RCC 7860 (cell line): ENCODE results near the gene NDUFS4.
"Not testable (repeated sequence)": the region's sequence is repeated elsewhere in the genome, so short reads cannot be mapped to it uniquely, and the experiment has no call there.

ENCODE experiments used
- DNase-seq: peaks from one replicate; pipeline ENCODE4 v3.0.0-alpha.2; 2015; ENCODE audit warnings: low spot score
- FAIRE-seq: peaks from 2 replicates; lab custom pipeline; 2012; peaks lifted over from hg19 to GRCh38; lab: Jason Lieb, UNC

NDUFS4 gene

DNA sequence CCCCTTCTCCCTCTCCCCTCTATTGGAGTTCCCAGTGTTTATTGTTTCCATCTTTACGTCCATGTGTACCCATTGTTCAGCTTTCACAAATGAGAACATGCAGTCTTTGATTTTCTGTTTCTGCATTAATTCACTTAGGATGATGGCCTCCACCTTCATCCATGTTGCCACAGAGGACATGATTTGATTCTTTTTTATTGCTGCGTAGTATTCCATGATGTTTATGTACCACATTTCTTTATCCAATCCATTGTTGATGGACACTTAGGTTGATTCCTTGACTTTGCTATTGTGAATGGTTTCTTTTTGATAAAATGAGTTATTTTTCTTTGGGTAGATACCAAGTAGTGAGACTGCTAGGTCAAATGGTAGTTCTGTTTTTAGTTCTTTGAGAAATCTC is 88.9 kb downstream of the NDUFS4 start:
- FAIRE-seq (no peak), DNase-seq (no peak)

- not testable (repeated sequence) for DNase-seq, FAIRE-seq
Measured at GRCh38 chr5:53660573-53660972, 100.1 kb downstream of the NDUFS4 start.

- DNase-seq, FAIRE-seq: not testable (repeated sequence)
Measured at GRCh38 chr5:53665313-53665712, 104.9 kb downstream of the NDUFS4 start.

DNA sequence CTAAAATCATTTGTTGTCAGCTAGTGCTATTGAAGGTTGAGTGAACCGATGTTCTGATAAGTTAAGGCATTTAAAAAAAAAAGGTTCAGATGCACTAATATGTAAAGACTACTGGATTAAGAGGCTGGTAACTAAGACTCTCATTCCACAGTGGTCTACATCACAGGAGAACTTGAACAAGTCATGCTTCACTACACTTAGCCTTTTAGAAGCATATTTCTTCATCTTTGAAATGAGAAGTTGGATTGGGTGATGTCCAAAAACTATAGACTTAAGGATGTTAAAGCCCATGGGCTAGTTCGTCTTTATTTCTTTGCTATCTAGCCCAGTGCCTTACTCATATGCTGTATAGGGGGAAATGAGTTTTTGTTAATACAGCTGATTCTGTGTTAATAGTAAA is 107.2 kb downstream of the NDUFS4 start:
- FAIRE-seq (no peak), DNase-seq (no peak)

DNA sequence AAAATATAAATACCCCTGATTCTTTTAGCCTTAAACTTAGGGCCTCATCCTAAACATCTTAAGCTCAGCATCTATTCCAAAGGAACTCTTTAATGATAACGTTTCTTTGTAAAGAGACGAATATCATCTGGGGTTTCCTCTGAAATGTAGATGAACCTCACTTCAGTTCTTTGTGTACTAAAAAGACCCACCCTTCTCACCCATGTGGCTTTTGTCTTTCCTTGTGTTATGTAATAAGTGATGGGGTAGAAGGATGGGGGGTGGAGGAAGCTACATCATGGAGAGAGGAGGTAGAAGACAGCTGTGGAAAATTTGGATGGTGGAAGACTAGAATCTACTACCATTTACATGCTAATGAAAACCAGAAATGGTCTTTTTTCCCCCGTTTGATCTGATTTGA is 111.0 kb downstream of the NDUFS4 start:
- FAIRE-seq = no peak

GRCh38 chr5:53674121-53674520 is 113.7 kb downstream of the NDUFS4 start:
- FAIRE-seq = no peak
- no peak for DNase-seq

More for the DNA sequence above, 111.0 kb downstream of the NDUFS4 start:
- no peak for DNase-seq

DNA sequence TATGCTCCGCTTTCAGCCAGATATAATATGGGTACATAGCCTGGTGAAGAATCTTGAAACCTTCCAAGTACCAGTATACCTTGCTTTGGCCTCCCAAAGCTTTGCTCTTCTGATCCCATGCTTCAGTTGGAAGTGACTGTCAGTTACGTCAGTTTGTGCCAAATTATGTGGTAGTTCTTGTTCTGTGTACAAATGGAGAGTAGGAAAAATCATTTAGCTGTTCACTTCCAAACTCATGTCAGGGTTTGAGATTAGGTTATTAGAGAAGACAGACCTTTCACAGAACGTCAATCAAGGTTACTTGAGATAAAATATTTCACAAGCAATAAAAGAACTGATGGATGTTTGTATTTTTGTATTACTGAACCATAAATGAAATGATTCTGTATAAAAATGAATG is 117.2 kb downstream of the NDUFS4 start:
- no peak for FAIRE-seq

DNA sequence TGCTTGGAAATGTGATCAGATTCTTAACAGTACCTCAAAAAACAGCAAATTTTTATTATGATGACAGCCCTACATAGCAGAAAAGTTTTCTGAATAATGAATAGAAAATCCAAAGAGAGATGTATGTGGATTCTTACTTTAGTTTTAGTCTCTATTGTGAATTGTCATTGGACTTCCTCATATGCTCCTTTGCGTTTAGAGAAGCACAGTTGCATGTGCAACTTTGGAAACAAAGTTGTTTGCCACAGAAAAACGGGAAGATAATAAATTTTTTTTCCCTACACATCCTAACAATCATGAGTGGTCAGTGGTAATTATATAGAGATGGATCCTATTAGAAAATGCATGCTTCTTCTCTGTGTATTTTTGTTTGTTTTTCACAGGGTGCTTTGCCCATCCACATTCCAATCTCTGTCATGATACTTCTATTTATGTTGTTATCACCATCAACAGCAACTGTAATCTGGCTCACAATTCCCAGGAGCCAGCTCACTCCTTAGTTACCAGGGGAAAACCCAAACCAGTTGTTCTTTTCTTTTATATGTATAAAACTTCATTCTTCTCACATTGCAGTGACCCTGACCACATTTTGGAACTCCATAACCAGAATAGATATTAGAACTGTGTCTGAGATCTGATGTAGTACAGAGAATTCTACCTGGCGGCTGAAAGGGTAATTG is 118.7 kb downstream of the NDUFS4 start:
- FAIRE-seq (no peak), DNase-seq (no peak)

More for the DNA sequence above, 117.2 kb downstream of the NDUFS4 start:
- no peak for DNase-seq

- DNase-seq = no peak
- no peak for FAIRE-seq
Measured at GRCh38 chr5:53681079-53681478, 120.6 kb downstream of the NDUFS4 start.

- no peak for FAIRE-seq
- DNase-seq = no peak
Measured at GRCh38 chr5:53691014-53691413, 130.6 kb downstream of the NDUFS4 start.

DNA sequence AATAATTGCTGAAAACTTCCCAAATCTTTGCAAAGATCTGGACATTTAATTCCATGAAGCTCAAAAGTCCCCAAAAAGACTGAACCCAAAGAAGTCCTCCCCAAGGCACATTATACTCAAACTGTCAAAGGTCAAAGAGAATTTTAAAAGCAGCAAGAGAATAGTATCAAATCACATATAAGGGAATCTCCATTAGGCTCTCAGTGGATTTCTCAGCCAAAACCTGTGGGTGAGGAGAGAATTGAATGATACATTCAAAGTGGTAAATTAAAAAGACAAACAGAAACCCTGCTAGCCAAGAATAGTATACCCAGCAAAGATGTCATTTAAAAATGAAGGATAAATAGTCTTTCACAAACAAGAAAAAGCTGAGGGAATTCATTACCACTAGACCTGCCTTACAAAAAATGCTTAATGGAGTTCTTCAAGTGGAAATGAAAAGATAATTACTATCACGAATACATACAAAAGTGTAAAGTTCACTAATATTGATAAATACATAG is 134.1 kb downstream of the NDUFS4 start:
- no peak for DNase-seq
- no peak for FAIRE-seq

DNA sequence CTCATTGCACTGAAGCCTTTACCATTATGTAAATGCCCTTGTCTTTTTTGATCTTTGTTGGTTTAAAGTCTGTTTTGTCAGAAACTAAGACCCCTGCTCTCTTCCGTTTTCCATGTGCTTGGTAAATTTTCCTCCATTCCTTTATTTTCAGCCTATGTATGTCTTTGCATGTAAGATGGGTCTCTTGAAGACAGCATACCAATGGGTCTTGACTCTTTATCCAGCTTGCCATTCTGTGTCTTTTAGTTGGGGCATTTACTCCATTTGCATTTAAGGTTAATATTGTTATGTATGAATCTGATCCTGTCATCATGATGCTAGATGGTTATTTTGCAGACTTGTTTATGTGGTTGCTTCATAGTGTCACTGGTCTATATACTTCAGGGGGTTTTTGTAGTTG is 150.0 kb downstream of the NDUFS4 start:
- DNase-seq, FAIRE-seq: not testable (repeated sequence)

DNA sequence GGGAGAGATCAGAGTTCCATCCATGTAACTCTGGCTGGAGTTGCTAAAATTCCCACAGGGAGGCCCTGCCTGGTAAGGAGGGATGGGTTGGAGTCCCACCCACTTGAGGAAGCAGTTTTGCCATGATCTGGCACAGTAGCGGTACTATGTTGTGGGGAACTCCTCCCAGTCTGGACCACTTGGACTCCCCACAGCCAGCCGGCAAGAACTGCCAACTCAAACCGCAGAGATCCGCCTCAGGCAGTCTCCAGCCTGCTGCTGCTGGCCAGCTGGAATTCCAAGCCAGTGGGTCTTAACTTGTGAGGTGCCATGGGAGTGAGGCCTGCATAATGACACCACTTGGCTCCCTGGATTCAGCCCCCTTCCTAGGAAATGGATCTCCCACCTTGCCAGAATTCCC is 151.9 kb downstream of the NDUFS4 start:
- DNase-seq (no peak), FAIRE-seq (no peak)

- DNase-seq (no peak), FAIRE-seq (no peak)
Measured at GRCh38 chr5:53713978-53714666, 153.7 kb downstream of the NDUFS4 start.

- DNase-seq = no peak
- FAIRE-seq = no peak
Measured at GRCh38 chr5:53714667-53715010, 154.2 kb downstream of the NDUFS4 start.

DNA sequence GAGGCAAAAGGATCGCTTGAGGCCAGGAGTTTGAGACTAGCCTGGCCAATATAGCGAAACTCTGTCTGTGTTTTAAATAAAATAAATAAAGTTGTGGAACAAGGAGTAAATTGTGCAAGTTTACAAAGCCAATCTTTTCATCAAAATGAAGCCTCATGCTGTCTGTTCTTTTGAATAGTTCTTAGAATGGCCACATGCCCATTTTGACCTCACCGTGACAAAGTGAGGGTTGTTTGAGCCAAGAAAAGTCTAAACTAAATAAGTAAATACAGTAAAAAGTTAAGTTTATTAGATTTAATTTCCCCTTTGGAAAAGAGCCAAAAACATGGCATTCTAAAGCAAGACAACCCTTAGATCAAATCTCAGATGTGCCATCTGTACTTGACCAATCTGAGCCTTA is 165.7 kb downstream of the NDUFS4 start:
- FAIRE-seq = no peak
- DNase-seq = no peak

- FAIRE-seq (no peak), DNase-seq (no peak)
Measured at GRCh38 chr5:53730943-53731342, 170.5 kb downstream of the NDUFS4 start.
